Measurements from ENCODE around the gene PDZK1. TPM values are rescaled to one million over a fixed set of nuclear protein-coding genes. Genes with fewer than 3 reads are reported as not detected.
"Not testable (repeated sequence)": the region's sequence is repeated elsewhere in the genome, so short reads cannot be mapped to it uniquely, and the experiment has no call there.

The PDZK1 gene
- total RNA-seq, 1 experiment from 2014 or later, result 2.1 TPM

DNA sequence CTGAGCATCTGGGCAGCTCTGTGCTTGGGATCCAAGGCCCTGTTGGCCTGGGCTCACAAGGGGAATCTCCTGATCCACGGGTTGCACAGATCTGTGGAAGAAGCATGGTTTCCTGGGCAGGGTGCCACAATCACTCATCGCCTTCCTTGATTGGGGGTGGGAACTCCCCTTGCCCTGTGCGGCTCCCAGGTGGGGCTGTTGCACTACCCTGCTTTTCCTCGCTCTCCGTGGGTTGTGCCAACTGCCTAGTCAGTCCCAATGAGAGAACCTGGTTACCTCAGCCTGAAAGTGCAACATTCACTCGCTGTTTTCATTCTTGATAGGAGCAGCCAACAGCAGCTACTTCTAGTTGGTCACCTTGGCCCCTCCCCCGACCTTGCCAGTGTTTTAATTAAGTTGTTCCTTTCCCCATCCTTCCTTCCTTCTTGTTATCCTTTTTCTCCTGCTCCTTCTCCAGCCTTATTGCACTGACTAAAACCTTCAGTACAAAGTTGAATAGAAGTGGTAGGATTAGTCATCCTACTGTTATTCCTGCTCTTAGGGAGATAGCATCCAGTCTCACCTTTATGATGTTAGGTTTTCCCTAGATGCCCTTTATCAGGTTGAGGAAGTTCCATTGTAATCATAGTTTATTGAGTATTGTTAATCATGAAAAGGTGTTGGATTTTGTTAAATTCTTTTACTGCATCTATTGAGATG is 50.8 kb downstream of the PDZK1 start:
- not testable (repeated sequence) for H3K4me1 ChIP-seq (replicated peaks); DNase-seq (ENCODE audit: low read depth in 1 of 2, low spot score in 2 of 2)

DNA sequence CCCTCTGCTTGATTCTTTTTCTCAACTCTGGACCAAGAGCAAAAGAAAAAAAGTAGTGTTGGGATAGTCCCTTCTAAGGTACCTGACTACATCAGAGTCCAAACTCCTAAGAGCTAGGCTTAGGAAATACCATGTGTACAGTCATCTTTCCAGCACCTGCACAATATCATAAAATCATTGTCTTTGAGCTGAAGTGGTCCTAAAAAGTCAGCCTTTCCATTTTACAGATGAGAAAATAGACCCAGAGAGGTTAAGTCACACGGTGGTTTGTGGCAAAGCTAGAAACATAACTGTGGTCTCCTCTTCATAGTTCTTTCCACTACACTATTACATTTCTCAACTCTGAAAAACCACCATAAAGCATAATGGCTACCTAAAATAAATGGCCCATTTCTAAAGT is 63.2 kb downstream of the PDZK1 start:
- H3K4me3 ChIP-seq; DNase-seq (ENCODE audit: low read depth in 1 of 2, low spot score in 2 of 2); H3K36me3 ChIP-seq; H3K27ac ChIP-seq; H3K27me3 ChIP-seq (replicated peaks); H3K4me1 ChIP-seq (replicated peaks); H3K9me3 ChIP-seq (replicated peaks): not testable (repeated sequence)

More for the DNA sequence above, 50.8 kb downstream of the PDZK1 start:
- H3K27ac ChIP-seq; H3K27me3 ChIP-seq (replicated peaks); H3K4me3 ChIP-seq; H3K9me3 ChIP-seq (replicated peaks); H3K36me3 ChIP-seq: not testable (repeated sequence)

DNA sequence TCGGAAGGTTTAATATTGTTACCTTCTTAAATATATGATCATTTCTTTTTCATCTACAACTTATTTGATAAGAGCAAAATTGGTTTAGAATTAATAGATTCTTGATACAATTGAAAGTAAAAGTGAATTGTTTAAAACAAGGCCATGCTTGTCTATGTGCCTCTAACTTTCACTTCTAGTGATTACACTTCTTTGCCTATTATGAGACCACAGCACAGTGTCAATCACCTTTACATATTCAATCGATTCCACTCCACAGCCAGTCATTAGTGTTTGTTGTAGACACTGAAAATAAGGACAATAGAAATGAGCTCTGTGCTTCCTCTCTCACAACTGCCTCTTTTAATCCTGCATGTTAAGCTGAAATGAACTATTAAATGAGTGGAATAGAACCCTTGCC is 65.3 kb downstream of the PDZK1 start:
- not testable (repeated sequence) for H3K27me3 ChIP-seq (replicated peaks); H3K4me3 ChIP-seq; H3K27ac ChIP-seq; DNase-seq (ENCODE audit: low read depth in 1 of 2, low spot score in 2 of 2); H3K36me3 ChIP-seq; H3K4me1 ChIP-seq (replicated peaks); H3K9me3 ChIP-seq (replicated peaks)

DNA sequence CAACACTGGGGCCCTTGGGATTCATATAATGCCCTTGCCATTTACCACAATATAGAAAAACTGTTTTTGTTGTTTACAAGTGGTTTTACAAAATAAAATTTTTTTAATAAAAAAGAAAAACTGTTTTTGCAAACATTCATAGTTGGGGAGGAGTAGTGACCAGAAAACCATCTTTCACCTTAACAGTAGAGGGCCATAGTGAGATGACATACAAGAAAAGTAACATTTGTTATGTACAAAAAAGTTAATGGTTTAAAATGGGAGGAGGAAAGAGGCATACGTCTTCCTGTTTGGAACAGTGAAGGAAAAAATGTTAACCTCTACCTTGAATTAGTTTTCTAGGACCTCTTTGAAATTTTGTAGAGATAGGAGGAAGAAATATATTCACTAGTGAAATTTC is 70.9 kb downstream of the PDZK1 start:
- not testable (repeated sequence) for H3K36me3 ChIP-seq; H3K27me3 ChIP-seq (replicated peaks); H3K27ac ChIP-seq; H3K4me3 ChIP-seq; H3K9me3 ChIP-seq (replicated peaks); DNase-seq (ENCODE audit: low read depth in 1 of 2, low spot score in 2 of 2); H3K4me1 ChIP-seq (replicated peaks)

DNA sequence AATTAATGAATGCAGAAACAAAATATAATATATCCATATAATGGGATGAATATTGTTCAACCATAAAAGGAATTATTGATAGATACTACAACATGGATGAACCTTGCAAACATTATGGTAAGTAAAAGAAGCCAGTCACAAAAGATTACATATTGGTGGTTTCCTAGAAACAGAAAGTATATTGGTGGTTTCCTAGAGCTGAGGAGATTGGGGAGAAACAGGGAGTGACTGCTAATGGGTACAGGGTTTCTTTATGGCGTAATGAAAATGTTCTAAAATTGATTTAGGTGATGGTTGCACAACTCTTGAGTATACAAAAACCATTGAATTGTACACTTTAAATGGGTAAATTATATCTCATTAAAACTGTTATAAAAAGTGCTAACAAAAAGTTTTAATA is 85.0 kb downstream of the PDZK1 start:
- not testable (repeated sequence) for H3K4me3 ChIP-seq; DNase-seq (ENCODE audit: low read depth in 1 of 2, low spot score in 2 of 2); H3K27ac ChIP-seq; H3K27me3 ChIP-seq (replicated peaks); H3K4me1 ChIP-seq (replicated peaks); H3K9me3 ChIP-seq (replicated peaks); H3K36me3 ChIP-seq

Other genes starting within 250 kb of the PDZK1 start
- gene GPR89A, start 99.4 kb downstream of the PDZK1 start, total RNA-seq (2014; rRNA removed; shearing (Covaris generic)), result 38.5 and 46.7 TPM in 2 replicates
- gene CD160, start 12.1 kb upstream of the PDZK1 start, total RNA-seq (2014; rRNA removed; shearing (Covaris generic)), result 0.18 TPM in 1 of 2 replicates, not detected in the other
- gene RNF115, start 116.7 kb upstream of the PDZK1 start, total RNA-seq (2014; rRNA removed; shearing (Covaris generic)), result 17.5 and 23.8 TPM in 2 replicates
- 56.2 and 78.6 TPM in 2 replicates for gene POLR3C, start 116.8 kb upstream of the PDZK1 start, total RNA-seq (2014; rRNA removed; shearing (Covaris generic))
- gene NUDT17, start 138.3 kb upstream of the PDZK1 start, total RNA-seq (2014; rRNA removed; shearing (Covaris generic)), result 4.2 and 7.0 TPM in 2 replicates
- gene PIAS3, start 151.7 kb upstream of the PDZK1 start, total RNA-seq (2014; rRNA removed; shearing (Covaris generic)), result 7.5 and 15.7 TPM in 2 replicates
- not detected in 2 replicates for gene ANKRD35, start 178.5 kb upstream of the PDZK1 start, total RNA-seq (2014; rRNA removed; shearing (Covaris generic))
- 1.6 and 2.6 TPM in 2 replicates for gene ITGA10, start 202.7 kb upstream of the PDZK1 start, total RNA-seq (2014; rRNA removed; shearing (Covaris generic))
- 29.4 and 30.4 TPM in 2 replicates for gene PEX11B, start 211.3 kb upstream of the PDZK1 start, total RNA-seq (2014; rRNA removed; shearing (Covaris generic))
- gene RBM8A, start 220.1 kb upstream of the PDZK1 start, total RNA-seq (2014; rRNA removed; shearing (Covaris generic)), result 285 and 828 TPM in 2 replicates